Astrocyte of the cerebellum (primary cell): ENCODE measurements around the gene SBNO2.

ENCODE experiments used
- DNase-seq: peaks from one replicate; pipeline ENCODE4 v3.0.0-alpha.2; 2011; ENCODE audit warnings: low read depth
- H3K4me3 ChIP-seq: 2 replicates; pipeline ENCODE4 v1.5.1; 2011; ENCODE audit warnings: mild to moderate bottlenecking, low read depth, low read length, moderate library complexity
- CTCF ChIP-seq: IDR thresholded peaks from 2 replicates; pipeline ENCODE4 v1.5.1; 2012; ENCODE audit warnings: low read length, low read depth, moderate library complexity, mild to moderate bottlenecking; ENCODE audit errors: missing control alignments
- in situ Hi-C: cut with HindIII; loops from 2 replicates; pipeline ENCODE4 v1.10.0; 2017; ENCODE audit warnings: low sequenced_read_pairs

The SBNO2 gene

DNA sequence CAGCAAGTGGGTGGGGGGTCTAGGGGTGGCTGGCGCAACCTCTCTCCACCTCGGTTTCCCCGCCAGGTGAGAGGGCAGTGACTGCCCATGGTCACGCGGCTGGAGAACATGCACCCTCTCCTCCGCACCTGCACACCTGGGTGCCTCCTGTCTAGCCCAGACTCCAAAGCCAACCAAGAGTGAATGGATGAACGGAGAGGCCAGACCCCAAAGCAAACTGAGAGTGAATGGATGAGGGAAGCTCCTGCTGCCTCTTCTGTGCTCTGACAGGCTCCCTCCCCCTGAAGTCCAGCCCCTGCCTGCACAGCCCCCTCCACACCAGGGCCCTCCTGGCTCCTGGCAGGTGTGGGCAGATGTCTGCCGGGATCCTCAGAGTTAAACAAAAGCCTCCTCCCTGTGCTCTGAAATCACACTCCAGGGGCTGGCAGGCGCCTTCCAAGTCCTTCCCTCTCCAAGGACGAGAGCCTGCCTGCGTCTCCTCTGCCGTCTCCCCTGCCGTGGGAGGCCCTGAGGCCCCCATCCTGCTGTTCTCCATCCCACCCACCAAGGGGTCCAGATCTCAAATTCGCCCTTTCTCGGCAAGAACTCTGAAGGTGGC is 2.2 kb downstream of the SBNO2 start:
- in situ Hi-C loops = no loop called here
- DNase-seq = no peak
- no peak for TF ChIP-seq CTCF
- H3K4me3 ChIP-seq = peak overlapping the region; percentile 80

GRCh38 chr19:1170938-1171754 is 2.9 kb downstream of the SBNO2 start:
- in situ Hi-C loops = no loop called here
- no peak for DNase-seq
- peak overlapping the region; percentile 80 for H3K4me3 ChIP-seq
- TF ChIP-seq CTCF = no peak

- TF ChIP-seq CTCF = no peak
- DNase-seq = no peak
- in situ Hi-C loops = no loop called here
- H3K4me3 ChIP-seq = no peak overlapping the region
Observed at GRCh38 chr19:1169921-1170885, 3.9 kb downstream of the SBNO2 start.

DNA sequence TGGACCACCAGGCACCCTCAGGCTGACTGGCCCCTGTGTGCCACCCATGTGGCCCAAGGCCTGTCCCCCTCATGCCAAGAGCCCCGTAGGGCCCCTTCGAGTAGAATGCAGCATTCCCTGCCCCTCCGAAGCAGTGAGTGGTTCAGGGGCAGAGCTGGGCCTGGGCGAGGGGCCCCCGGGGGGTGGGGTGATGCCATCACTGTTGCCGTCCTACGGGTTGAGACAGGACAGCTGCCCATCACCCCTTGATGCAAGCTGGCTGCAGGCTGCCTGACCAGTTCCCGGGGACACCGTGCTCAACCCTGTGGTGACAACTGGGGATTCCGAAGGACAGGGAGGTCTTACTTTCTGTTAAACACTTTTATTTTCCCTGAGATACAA is 4.7 kb downstream of the SBNO2 start:
- peak overlapping the region; percentile 24 for H3K4me3 ChIP-seq
- in situ Hi-C loops = no loop called here

GRCh38 chr19:1168572-1169410 is 5.3 kb downstream of the SBNO2 start:
- peak overlapping the region; percentile 24 for H3K4me3 ChIP-seq
- in situ Hi-C loops = no loop called here
- no peak for DNase-seq
- no peak for TF ChIP-seq CTCF

More for the DNA sequence above, 4.7 kb downstream of the SBNO2 start:
- DNase-seq = no peak
- TF ChIP-seq CTCF = no peak
